HPDE6-E6E7 (cell line): ENCODE measurements around the gene NODAL.

ENCODE experiments used
- DNase-seq: peaks from one replicate; pipeline ENCODE4 v3.0.0; 2011; ENCODE audit warnings: missing footprints; ENCODE audit errors: extremely low spot score

NODAL gene

GRCh38 chr10:70462349-70462984 lies 21.0 kb upstream of the NODAL start:
- DNase-seq, result no peak

DNA sequence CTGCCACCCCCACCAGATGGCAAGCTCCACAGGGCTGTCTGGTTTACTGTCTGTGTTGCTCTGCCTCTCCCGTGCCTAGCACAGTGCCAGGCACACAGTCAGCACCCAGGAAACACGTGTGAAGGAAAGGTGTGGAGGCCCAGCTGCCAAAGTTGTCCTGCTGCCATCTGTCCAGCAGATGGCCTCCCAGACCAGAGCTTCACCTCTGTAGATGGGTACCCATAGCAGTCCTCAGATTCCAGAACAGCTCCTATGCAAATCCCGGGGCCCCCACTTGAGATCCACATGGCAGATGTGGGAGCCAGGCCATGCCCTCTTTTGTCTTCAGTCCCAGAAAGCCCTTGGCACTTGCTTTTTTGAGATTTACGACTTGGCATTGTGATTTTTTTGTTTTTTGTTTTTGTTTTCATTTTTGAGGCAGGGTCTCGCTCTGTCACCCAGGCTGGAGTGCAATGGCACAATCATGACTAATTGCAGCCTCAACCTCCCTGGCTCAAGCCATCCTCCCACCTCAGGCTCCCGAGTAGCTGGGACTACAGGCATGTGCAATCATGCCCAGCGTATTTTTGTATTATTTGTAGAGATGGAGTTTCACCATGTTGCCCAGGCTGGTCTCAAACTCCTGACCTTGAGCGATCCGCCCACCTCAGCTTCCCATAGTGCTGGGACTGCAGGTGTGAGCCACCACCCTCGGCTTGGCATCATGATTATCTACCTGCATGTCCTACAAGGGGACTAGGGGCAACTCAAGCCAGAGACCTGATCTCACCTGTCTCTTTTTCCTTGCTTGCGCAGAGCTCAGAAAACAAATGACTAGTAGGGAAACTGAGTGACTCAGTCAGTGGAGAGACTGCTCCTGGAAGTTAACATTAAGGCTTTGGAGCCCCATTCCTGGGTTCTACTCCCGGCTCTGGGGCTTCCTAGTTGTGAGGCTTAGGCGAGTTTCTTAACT lies 20.2 kb upstream of the NODAL start:
- peak; percentile 58 for DNase-seq

- no peak for DNase-seq
Measured at GRCh38 chr10:70459774-70460490, 18.5 kb upstream of the NODAL start.

- DNase-seq, result no peak
Measured at GRCh38 chr10:70459061-70459773, 17.7 kb upstream of the NODAL start.

- DNase-seq, result peak; percentile 58
Measured at GRCh38 chr10:70458329-70459060, 17.0 kb upstream of the NODAL start.

DNA sequence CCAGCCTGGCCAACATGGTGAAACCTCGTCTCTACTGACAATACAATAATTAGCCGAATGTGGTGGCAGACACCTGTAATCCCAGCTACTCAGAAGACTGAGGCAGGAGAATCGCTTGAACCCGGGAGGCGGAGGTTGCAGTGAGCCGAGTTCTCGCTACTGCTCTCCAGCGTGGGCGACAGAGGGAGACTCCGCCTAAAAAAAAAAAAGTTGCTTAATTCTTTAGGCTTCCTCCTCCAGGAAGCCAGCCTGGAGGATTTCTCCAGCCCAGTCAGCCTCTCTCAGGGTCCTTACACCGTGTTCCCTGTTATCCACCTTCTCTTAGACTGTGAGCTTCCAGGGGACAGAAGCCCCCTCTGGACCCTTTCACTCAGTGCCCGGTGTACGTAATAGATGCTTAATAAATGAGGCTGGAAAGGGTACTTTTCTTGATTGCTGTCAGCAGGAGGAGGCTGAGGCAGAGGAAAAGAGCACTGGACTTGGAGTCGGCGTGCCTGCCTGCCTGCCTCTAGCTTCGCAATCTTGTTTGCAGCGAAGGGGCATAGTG lies 16.4 kb upstream of the NODAL start:
- no peak for DNase-seq

GRCh38 chr10:70456164-70456563 lies 14.7 kb upstream of the NODAL start:
- no peak for DNase-seq

GRCh38 chr10:70455213-70455630 lies 13.7 kb upstream of the NODAL start:
- no peak for DNase-seq

GRCh38 chr10:70448236-70448635 lies 6.8 kb upstream of the NODAL start:
- no peak for DNase-seq

- no peak for DNase-seq
Measured at GRCh38 chr10:70445718-70446657, 4.5 kb upstream of the NODAL start.

DNA sequence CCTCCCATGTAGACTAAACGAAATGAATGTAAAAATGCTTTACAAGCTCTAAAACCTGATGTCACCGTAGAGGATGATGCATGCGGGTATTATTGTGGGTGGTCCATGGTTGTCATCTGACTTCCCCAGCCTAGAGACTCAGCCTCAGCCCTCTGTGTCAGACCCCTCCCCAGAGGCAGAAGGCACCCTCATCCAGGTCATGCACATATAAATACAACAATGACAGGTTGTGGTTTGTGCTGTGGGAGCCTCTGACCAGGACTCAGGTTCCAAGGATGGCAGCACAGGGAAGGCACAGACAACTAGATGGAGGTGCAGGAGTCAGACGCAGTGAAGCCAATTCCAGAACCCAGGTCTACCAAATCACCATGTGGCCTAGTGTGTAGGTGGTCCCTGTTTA lies 3.3 kb upstream of the NODAL start:
- DNase-seq, result no peak

GRCh38 chr10:70442332-70442988 lies 979 bp upstream of the NODAL start:
- DNase-seq, result no peak

GRCh38 chr10:70441895-70442309 lies 421 bp upstream of the NODAL start:
- DNase-seq, result no peak

GRCh38 chr10:70440296-70441160 lies 953 bp downstream of the NODAL start:
- DNase-seq, result no peak

DNA sequence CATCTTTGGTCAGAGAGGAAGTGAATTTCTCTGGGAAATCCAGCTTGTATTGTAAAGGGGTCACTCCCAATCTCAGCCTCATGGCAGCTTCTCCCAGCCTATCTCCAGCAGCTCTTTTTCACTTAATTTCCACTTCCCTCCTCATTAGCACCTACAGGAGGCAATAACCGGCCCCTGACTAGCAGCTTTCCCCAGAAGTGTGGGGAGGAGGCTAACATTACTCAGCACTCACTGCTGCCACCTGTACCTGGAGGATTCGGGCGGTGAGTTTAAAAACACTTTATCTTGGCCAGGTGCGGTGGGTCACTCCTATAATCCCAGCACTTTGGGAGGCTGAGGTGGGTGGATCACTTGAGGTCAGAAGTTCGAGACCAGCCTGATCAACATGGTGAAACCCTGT lies 3.8 kb downstream of the NODAL start:
- DNase-seq, result no peak

DNA sequence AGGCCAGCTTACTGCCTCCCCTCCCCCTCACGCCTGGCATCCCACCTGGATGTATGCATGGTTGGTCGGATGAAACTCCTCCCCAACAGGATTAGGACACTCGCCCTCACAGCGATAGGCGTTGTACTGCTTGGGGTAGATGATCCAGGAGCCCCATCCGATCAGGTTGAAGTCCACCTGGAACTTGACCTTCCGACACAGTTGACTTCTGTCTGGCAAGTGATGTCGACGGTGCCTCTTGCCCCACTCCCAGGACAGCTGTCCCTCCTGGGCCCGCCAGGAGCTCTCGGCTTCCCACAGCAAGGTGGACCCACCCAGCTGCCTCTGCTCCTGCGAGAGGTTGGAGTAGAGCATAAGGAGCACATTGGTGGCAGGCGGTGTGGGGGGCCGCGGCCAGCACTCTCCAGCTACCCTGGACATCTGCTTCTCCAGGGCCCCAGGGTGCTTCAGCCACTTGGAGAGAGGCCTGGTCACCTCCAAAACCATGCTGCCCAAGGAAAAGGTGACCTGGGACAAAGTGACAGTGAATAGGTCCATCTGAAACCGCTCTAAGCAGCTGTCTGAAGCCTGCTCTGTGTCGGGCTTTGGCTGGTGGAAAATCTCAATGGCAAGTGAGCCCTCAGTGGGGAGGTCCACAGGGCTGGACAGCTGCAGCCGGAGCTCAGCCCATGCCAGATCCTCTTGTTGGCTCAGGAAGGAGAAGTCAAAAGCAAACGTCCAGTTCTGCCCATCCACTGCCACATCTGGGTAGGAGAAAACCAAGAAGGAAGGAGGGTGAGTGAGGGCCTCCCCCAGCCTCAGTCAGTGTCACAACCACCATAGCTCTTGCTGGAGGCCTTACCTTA lies 6.0 kb downstream of the NODAL start:
- DNase-seq, result no peak

GRCh38 chr10:70433581-70434280 lies 7.8 kb downstream of the NODAL start:
- DNase-seq, result no peak
